Right lobe of liver (tissue), 6 donors: ENCODE results near the gene PFAS. TPM values are rescaled to one million over a fixed set of nuclear protein-coding genes. Genes with fewer than 3 reads are reported as not detected.

ENCODE experiments used
- ATAC-seq, 4 donors: fragments of 200-7000 bp; cut with Tn5 transposase; one replicate each; pipeline ENCODE4 v1.9.1; 2020; ENCODE audit warnings: mild to moderate bottlenecking in 4 of 4, moderate library complexity in 4 of 4
- DNase-seq, 3 donors: peaks; one replicate each; pipeline ENCODE4 v3.0.0-alpha.2; 2020
- H3K27ac ChIP-seq, 3 donors: fragments of 200-600 bp; one replicate each; pipeline ENCODE4 v1.8.0; 2022
- H3K27me3 ChIP-seq, 2 donors: fragments of 200-600 bp; one replicate each; pipeline ENCODE4 v1.8.0; 2022
- H3K36me3 ChIP-seq, 4 donors: fragments of 200-600 bp; sonication (generic) in 1 of 4; one replicate each; pipeline versions ENCODE4 v1.5.1 to v1.8.0; 2017 to 2022; ENCODE audit warnings: control low read depth in 1 of 4
- H3K4me1 ChIP-seq, 4 donors: fragments of 200-600 bp; sonication (generic) in 1 of 4; one replicate each; pipeline versions ENCODE4 v1.5.1 to v1.8.0; 2017 to 2022; ENCODE audit warnings: control low read depth in 1 of 4
- H3K4me3 ChIP-seq, 3 donors: fragments of 200-600 bp; one replicate each; pipeline ENCODE4 v1.8.0; 2022
- H3K9me3 ChIP-seq, 4 donors: fragments of 200-600 bp; sonication (generic) in 1 of 4; one replicate each; pipeline versions ENCODE4 v1.5.1 to v1.8.0; 2017 to 2022; ENCODE audit warnings: control low read depth in 1 of 4
- POLR2A ChIP-seq: fragments of 450-650 bp; IDR thresholded peaks from one replicate; pipeline ENCODE4 v1.6.1; 2017; ENCODE audit warnings: antibody characterized with exemption, mild to moderate bottlenecking
- WGBS: methylation state at CpG from one replicate; pipeline ENCODE4 v1.1.6; 2018; ENCODE audit warnings: low coverage, low lambda C conversion rate; ENCODE audit not compliant: insufficient coverage; ENCODE audit errors: missing lambda C conversion rate; 5-methylcytosine and 5-hydroxymethylcytosine counted together
- intact Hi-C, 2 donors: fragments of 100-400 bp; cut with DNase I; formaldehyde crosslinking; loops; one replicate each; pipeline versions ENCODE4 v1.11.2 to v1.14.1; 2022
- total RNA-seq, 6 experiments: library from RNA; depleted of rRNA in 2 of 6; stranded (reverse); fragments of >200 nt in 2 of 6; fragmentation: NEBNext Ultra II Directional in 3 of 6; extraction: Animal tissue kit (Norgen Biotek cat#: 25700) in 3 of 6; gene quantifications; one replicate each; pipeline versions ENCODE4 v1.1.0 to v1.2.4, GENCODE V29; 2016 to 2023
- TF ChIP-seq, protein P1 (sequence below), 4 donors: fragments of 200-600 bp in 3 of 4; fragments of 450-650 bp in 1 of 4; IDR thresholded peaks; one replicate each; pipeline versions ENCODE4 v1.5.1 to v1.8.0; 2016 to 2022; ENCODE audit warnings: antibody characterized with exemption in 4 of 4, mild to moderate bottlenecking in 2 of 4
- donor health status: DM: no; HTN: yes; CAD: no.
- donor health status: DM: no; HTN: no; CAD: no.
- donor health status: DM: no; HTN: no; CAD: no.
- donor health status: DM: no; HTN: yes; CAD: no.
- donor health status: DM: no; HTN: yes; CAD: no.

PFAS gene
- total RNA-seq, 6 experiments from 2014 or later: 10.0 to 21.0 (median 15.6) TPM

DNA sequence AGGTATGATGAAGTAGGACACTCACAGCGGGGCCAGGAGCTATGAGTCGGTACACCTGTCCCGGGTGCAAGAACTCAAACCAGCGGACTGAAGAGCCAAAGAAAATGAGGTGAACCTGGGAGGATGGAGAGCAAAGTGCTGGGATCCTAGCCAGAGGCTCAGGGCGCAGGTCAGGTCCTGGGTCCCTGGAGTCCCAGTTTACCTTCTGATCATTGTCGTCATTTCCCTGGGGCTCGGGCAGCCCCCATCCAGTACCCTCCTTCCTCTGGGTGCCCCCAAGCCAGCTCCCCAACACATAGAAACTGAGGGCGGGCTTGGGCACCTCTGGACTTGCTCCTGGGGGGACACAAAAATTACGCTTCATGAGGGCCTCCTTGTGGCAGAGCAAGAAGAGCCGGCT, 17.4 kb upstream of the PFAS start:
- intact Hi-C loops: no loop called here
- H3K27ac ChIP-seq: no peak overlapping the region
- H3K4me3 ChIP-seq: no peak overlapping the region
- DNase-seq (no peak), ATAC-seq (no peak)
- no peaks in the 10 kb centered on the region for H3K9me3 ChIP-seq
- 86% methylated on average over 5 of the region's 10 CpGs for WGBS
- H3K4me1 ChIP-seq: peaks cover 0 to 6% (median 0%) of the 10 kb centered on the region in 4 donors
- no peaks in the 10 kb centered on the region for H3K27me3 ChIP-seq
- H3K36me3 ChIP-seq: peaks cover 7 to 88% (median 47%) of the 10 kb centered on the region in 4 donors
- TF ChIP-seq POLR2A: no peak
- TF ChIP-seq, protein P1, sequence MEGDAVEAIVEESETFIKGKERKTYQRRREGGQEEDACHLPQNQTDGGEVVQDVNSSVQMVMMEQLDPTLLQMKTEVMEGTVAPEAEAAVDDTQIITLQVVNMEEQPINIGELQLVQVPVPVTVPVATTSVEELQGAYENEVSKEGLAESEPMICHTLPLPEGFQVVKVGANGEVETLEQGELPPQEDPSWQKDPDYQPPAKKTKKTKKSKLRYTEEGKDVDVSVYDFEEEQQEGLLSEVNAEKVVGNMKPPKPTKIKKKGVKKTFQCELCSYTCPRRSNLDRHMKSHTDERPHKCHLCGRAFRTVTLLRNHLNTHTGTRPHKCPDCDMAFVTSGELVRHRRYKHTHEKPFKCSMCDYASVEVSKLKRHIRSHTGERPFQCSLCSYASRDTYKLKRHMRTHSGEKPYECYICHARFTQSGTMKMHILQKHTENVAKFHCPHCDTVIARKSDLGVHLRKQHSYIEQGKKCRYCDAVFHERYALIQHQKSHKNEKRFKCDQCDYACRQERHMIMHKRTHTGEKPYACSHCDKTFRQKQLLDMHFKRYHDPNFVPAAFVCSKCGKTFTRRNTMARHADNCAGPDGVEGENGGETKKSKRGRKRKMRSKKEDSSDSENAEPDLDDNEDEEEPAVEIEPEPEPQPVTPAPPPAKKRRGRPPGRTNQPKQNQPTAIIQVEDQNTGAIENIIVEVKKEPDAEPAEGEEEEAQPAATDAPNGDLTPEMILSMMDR (IDR thresholded peaks at IDR 0.05): no peak

DNA sequence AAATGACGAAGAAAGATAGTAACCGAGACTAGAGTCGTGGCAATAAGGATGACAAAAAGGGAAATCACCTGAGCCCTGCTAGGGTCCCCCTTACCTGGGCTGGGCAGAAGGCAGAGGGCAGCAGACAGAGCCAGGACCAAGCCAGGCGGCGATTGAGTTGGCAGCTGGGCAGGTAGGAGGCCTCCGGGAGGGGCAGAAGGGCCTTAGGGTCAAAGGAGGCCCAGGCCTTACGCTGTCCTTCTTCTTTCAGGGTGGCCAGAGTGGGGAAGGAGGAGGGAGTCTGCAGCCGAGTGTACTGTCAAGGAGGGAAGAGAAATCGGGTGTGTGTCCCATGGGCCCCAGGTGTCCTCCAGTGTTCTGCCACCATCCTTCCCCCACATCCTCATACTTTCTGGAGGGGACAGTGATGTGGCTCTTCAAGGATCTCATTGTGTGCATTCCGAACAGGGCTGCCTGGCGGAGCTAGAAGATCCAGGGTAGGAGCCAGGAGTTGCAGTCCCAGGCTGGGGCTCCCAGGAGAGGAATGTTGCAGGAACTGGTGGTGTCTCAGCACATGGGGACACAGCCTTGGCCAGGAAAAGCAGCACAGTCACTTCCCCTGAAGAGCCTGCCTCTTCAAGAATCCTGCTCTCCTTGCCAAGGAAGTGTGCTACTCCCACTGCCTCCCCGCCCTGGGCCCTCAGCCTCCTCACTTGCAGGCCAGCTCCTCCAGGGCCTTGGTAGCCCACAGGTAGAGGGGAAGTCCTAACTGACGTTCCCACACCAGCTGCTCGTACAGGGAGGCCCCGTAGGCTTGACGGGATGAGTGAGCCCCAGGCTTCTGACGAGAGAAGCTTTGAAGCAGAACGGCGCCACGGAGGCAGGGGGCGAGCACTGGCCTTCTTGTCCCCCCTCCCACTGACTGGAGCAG, 14.5 kb upstream of the PFAS start:
- TF ChIP-seq, protein P1 (IDR thresholded peaks at IDR 0.05): no peak
- TF ChIP-seq POLR2A: no peak
- no peak overlapping the region for H3K27ac ChIP-seq
- intact Hi-C loops: no loop called here
- H3K36me3 ChIP-seq: peaks cover 5 to 67% (median 36%) of the 10 kb centered on the region in 4 donors
- no peak for ATAC-seq
- H3K27me3 ChIP-seq: no peaks in the 10 kb centered on the region
- DNase-seq: no peak
- H3K4me3 ChIP-seq: no peak overlapping the region
- WGBS: 97% methylated on average over 13 of the region's 21 CpGs
- peaks cover 0 to 15% (median 3%) of the 10 kb centered on the region in 4 donors for H3K4me1 ChIP-seq
- H3K9me3 ChIP-seq: no peaks in the 10 kb centered on the region

DNA sequence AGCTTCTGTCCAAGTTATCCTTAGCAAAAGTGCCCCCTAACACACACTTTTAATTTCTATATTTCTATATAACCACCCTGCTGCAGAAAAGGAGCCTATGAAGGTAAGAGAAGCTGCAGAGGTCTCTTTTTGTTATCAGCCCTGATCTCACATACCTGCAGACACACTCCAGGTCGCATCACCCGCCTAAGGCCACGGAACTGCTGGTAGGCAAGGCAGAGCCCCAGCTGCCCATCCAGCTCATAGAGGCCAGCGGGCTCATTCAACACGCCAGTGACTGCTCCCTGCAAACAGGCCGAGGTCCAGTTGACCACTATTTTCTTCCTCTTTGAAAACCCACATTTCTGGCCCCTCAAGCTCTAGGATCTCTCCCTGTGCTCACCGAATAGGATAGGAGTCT, 13.4 kb upstream of the PFAS start:
- Histone ChIP-seq H3K27ac (no peak overlapping the region), H3K27me3 (no peaks in the 10 kb centered on the region), H3K4me3 (no peak overlapping the region), H3K9me3 (no peaks in the 10 kb centered on the region), H3K4me1 (peaks cover 0 to 15% (median 3%) of the 10 kb centered on the region in 4 donors), H3K36me3 (peaks cover 5 to 59% (median 28%) of the 10 kb centered on the region in 4 donors)
- intact Hi-C loops: no loop called here
- 100% methylated on average over 1 of the region's 7 CpGs for WGBS
- DNase-seq (no peak), ATAC-seq (no peak)
- no peak for TF ChIP-seq POLR2A
- TF ChIP-seq, protein P1 (IDR thresholded peaks at IDR 0.05): no peak

DNA sequence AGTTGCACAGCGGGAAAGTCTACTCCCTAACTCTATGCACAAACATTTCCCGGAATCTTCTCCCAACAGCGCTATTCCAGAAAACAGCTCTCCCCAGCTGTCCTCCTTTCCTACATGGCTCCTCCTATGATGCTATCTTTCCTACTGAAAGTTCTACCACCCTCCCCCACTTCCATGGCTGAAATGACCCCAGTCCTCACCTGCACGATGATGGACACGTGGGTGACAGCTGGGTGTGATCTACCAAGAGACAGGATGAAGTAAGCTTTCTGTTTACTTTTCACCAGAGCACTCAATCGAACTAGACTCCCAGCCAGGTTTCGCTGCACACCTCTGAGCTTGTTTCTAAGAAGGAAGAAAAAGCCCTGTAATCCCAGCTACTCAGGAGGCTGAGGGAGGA, 11.9 kb upstream of the PFAS start:
- H3K4me1 ChIP-seq: peaks cover 0 to 15% (median 3%) of the 10 kb centered on the region in 4 donors
- H3K36me3 ChIP-seq: peaks cover 0 to 47% (median 24%) of the 10 kb centered on the region in 4 donors
- peak; percentile 91 to 96 (median 93) for ATAC-seq
- TF ChIP-seq POLR2A: peak; percentile 31
- TF ChIP-seq, protein P1 (IDR thresholded peaks at IDR 0.05): no peak
- peak; percentile 86 to 92 (median 89) for DNase-seq
- intact Hi-C loops: no loop called here
- no peak overlapping the region for H3K4me3 ChIP-seq
- peak overlapping the region; percentile 45 to 70 (median 57) for H3K27ac ChIP-seq
- 24% methylated on average over 6 of the region's 7 CpGs for WGBS
- no peaks in the 10 kb centered on the region for H3K9me3 ChIP-seq
- no peaks in the 10 kb centered on the region for H3K27me3 ChIP-seq
